Mucosa of descending colon (tissue), 3 donors: Measurements from ENCODE around the gene AKR1C3. TPM values are rescaled to one million over a fixed set of nuclear protein-coding genes. Genes with fewer than 3 reads are reported as not detected.
"Not testable (repeated sequence)": the region's sequence is repeated elsewhere in the genome, so short reads cannot be mapped to it uniquely, and the experiment has no call there.

Experiments used
- ATAC-seq: fragments of 200-7000 bp; cut with Tn5 transposase; one replicate; pipeline ENCODE4 v1.9.1; 2020; ENCODE audit warnings: mild to moderate bottlenecking, moderate library complexity
- DNase-seq, 3 donors: peaks; one replicate each; pipeline ENCODE4 v3.0.0-alpha.2; 2020
- H3K36me3 ChIP-seq: fragments of 200-600 bp; one replicate; pipeline ENCODE4 v1.8.0; 2021; ENCODE audit warnings: low read depth, mild to moderate bottlenecking
- H3K4me1 ChIP-seq: fragments of 200-600 bp; one replicate; pipeline ENCODE4 v1.8.0; 2021; ENCODE audit warnings: low read depth, mild to moderate bottlenecking
- H3K4me3 ChIP-seq: fragments of 200-600 bp; one replicate; pipeline ENCODE4 v1.8.0; 2021; ENCODE audit warnings: mild to moderate bottlenecking
- H3K9me3 ChIP-seq: fragments of 200-600 bp; one replicate; pipeline ENCODE4 v1.8.0; 2021; ENCODE audit warnings: mild to moderate bottlenecking
- intact Hi-C, 2 donors: fragments of 100-400 bp; cut with DNase I in 1 of 2; cut with micrococcal nuclease in 1 of 2; formaldehyde crosslinking; loops; one replicate each; pipeline versions ENCODE4 v1.11.0 to v1.11.1; 2022; cut with DNase I, micrococcal nuclease
- total RNA-seq, 3 donors: library from RNA; stranded (reverse); fragmentation: NEBNext Ultra II Directional in 2 of 3; extraction: Animal tissue kit (Norgen Biotek cat#: 25700) in 2 of 3; gene quantifications; one replicate each; pipeline versions ENCODE4 v1.2.1 to v1.2.4, GENCODE V29; 2021 to 2023
- TF ChIP-seq, protein P1 (sequence below): fragments of 200-600 bp; IDR thresholded peaks from one replicate; pipeline ENCODE4 v1.8.0; 2022; ENCODE audit warnings: antibody characterized with exemption, mild to moderate bottlenecking
- donor health status: DM: no; HTN: no; CAD: no; lungs with moderate emphysema.
- donor health status: DM: no; HTN: no; CAD: no.
- donor health status: DM: no; HTN: yes; CAD: no.

The AKR1C3 gene
- total RNA-seq, 3 donors from 2014 or later: 110 to 384 (median 308) TPM

GRCh38 chr10:5117026-5117425 is 22.8 kb downstream of the AKR1C3 start:
- H3K36me3 ChIP-seq: no peaks in the 10 kb centered on the region
- intact Hi-C loops: no loop called here
- no peak overlapping the region for H3K4me3 ChIP-seq
- DNase-seq: no peak
- no peaks in the 10 kb centered on the region for H3K4me1 ChIP-seq
- no peak for ATAC-seq
- TF ChIP-seq, protein P1, sequence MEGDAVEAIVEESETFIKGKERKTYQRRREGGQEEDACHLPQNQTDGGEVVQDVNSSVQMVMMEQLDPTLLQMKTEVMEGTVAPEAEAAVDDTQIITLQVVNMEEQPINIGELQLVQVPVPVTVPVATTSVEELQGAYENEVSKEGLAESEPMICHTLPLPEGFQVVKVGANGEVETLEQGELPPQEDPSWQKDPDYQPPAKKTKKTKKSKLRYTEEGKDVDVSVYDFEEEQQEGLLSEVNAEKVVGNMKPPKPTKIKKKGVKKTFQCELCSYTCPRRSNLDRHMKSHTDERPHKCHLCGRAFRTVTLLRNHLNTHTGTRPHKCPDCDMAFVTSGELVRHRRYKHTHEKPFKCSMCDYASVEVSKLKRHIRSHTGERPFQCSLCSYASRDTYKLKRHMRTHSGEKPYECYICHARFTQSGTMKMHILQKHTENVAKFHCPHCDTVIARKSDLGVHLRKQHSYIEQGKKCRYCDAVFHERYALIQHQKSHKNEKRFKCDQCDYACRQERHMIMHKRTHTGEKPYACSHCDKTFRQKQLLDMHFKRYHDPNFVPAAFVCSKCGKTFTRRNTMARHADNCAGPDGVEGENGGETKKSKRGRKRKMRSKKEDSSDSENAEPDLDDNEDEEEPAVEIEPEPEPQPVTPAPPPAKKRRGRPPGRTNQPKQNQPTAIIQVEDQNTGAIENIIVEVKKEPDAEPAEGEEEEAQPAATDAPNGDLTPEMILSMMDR: no peak
- no peaks in the 10 kb centered on the region for H3K9me3 ChIP-seq

- ATAC-seq, intact Hi-C loops: not testable (repeated sequence)
Measured at GRCh38 chr10:5119997-5120396, 25.8 kb downstream of the AKR1C3 start.

GRCh38 chr10:5123886-5124285 is 29.7 kb downstream of the AKR1C3 start:
- Histone ChIP-seq H3K4me3 (no peak overlapping the region), H3K9me3 (no peaks in the 10 kb centered on the region), H3K4me1 (no peaks in the 10 kb centered on the region), H3K36me3 (no peaks in the 10 kb centered on the region)
- no peak for ATAC-seq
- intact Hi-C loops: no loop called here
- no peak for DNase-seq
- TF ChIP-seq, protein P1: no peak

More at GRCh38 chr10:5119997-5120396, 25.8 kb downstream of the AKR1C3 start:
- H3K36me3 ChIP-seq, H3K4me3 ChIP-seq, H3K4me1 ChIP-seq, DNase-seq, H3K9me3 ChIP-seq: not testable (repeated sequence)

DNA sequence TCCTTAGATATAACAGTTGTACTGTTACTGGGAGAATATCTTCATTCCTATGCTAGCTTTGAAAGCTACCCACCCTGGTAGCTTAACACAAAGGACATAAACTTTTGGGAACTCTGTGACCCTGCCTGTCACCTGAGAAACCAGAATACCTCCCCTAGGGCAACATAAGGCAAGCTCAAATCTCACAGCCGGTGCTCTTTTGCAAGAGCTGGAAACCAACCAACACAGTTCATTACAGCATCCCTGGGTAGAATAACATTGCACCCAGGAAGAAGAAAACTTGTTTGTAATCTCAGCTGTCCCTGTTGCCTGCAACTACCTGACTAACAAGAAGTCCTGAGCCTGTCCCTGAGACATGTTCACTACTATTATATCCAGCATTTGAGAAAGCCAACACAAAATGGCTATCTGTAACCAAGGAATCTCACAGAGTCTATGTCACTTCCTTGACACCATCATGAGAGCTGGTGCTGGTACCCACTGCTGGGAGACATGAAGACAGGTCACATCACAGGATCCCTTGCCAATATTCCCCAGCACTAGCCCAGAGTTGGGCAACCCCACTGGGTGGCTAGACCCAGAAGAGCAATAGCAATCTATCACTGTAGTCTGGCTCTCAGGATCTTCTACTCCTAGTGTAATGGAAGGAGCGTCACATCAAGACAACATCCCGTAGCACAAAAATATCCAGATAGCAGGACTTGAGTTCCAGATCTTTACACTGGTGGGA is 31.3 kb downstream of the AKR1C3 start:
- TF ChIP-seq, protein P1: no peak

DNA sequence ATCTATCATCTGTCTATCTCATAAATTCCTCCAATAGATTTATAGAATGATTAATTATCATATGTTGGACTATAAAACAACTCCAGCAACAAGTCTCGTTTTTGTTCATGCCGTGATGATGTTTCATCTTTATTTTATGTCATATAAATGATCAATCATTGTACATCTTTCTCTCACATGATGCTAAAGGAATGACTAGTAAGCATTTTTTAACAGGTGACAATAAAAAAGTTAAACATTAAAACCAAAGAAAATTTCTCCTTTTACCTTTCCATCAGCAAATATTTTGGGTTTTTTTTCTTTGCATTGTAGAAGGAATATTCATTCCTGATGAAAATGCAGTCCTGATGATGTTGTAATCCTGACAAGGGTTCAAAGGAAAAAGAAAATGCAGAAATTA is 41.4 kb downstream of the AKR1C3 start:
- DNase-seq (no peak), ATAC-seq (no peak)
- Histone ChIP-seq H3K36me3 (no peaks in the 10 kb centered on the region), H3K4me1 (no peaks in the 10 kb centered on the region), H3K9me3 (peaks cover 20% of the 10 kb centered on the region), H3K4me3 (no peak overlapping the region)
- TF ChIP-seq, protein P1: no peak
- intact Hi-C loops: no loop called here

More for the DNA sequence above, 31.3 kb downstream of the AKR1C3 start:
- DNase-seq (no peak), ATAC-seq (no peak)
- intact Hi-C loops: no loop called here
- Histone ChIP-seq H3K4me1 (no peaks in the 10 kb centered on the region), H3K9me3 (no peaks in the 10 kb centered on the region), H3K36me3 (no peaks in the 10 kb centered on the region), H3K4me3 (no peak overlapping the region)

GRCh38 chr10:5136468-5137087 is 42.4 kb downstream of the AKR1C3 start:
- TF ChIP-seq, protein P1: no peak
- Histone ChIP-seq H3K4me1 (no peaks in the 10 kb centered on the region), H3K4me3 (no peak overlapping the region), H3K9me3 (peaks cover 20% of the 10 kb centered on the region), H3K36me3 (no peaks in the 10 kb centered on the region)
- intact Hi-C loops: no loop called here
- ATAC-seq: no peak
- DNase-seq: no peak

DNA sequence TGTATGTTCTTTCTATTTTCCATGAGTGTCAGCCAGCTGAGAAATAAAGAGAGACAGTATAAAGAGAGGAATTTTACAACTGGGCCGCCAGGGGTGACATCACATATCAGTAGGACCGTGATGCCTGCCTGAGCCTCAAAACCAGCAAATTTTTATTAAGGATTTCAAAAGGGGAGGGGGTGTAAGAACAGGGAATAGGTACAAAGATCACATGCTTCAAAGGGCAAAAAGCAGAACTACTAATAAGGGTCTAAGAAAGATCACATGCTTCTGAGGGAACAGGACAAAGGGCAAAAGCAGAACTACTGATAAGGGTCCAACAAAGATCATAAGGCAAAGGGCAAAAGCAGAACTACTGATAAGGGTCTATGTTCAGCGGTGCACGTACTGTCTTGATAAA is 43.5 kb downstream of the AKR1C3 start:
- ATAC-seq, H3K4me3 ChIP-seq, intact Hi-C loops, H3K4me1 ChIP-seq, H3K36me3 ChIP-seq, DNase-seq: not testable (repeated sequence)
- peaks cover 20% of the 10 kb centered on the region for H3K9me3 ChIP-seq
